Loucy (cell line): Measurements from ENCODE around the gene PUM1.
"Not testable (repeated sequence)": the region's sequence is repeated elsewhere in the genome, so short reads cannot be mapped to it uniquely, and the experiment has no call there.

ENCODE experiments used
- EZH2phosphoT487 ChIP-seq: fragments of 200-600 bp; IDR thresholded peaks from 2 replicates; pipeline ENCODE4 v1.6.1; 2018; ENCODE audit warnings: antibody characterized with exemption, mild to moderate bottlenecking, moderate library complexity, borderline replicate concordance
- TF ChIP-seq, protein P1 (sequence below): fragments of 200-600 bp; sonication (generic); conservative IDR thresholded peaks from 2 replicates; pipeline ENCODE4 v1.5.1; 2014; ENCODE audit warnings: mild to moderate bottlenecking, antibody characterized with exemption, low read length

GRCh38 chr1:31047507-31047906 is 18.0 kb downstream of the PUM1 start:
- TF ChIP-seq, protein P1, sequence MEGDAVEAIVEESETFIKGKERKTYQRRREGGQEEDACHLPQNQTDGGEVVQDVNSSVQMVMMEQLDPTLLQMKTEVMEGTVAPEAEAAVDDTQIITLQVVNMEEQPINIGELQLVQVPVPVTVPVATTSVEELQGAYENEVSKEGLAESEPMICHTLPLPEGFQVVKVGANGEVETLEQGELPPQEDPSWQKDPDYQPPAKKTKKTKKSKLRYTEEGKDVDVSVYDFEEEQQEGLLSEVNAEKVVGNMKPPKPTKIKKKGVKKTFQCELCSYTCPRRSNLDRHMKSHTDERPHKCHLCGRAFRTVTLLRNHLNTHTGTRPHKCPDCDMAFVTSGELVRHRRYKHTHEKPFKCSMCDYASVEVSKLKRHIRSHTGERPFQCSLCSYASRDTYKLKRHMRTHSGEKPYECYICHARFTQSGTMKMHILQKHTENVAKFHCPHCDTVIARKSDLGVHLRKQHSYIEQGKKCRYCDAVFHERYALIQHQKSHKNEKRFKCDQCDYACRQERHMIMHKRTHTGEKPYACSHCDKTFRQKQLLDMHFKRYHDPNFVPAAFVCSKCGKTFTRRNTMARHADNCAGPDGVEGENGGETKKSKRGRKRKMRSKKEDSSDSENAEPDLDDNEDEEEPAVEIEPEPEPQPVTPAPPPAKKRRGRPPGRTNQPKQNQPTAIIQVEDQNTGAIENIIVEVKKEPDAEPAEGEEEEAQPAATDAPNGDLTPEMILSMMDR = not testable (repeated sequence)
- TF ChIP-seq EZH2phosphoT487 = not testable (repeated sequence)
